Measurements from ENCODE around the gene NTMT1. TPM values are rescaled to one million over a fixed set of nuclear protein-coding genes. Genes with fewer than 3 reads are reported as not detected.

The NTMT1 gene
- total RNA-seq, 2 donors from 2014 or later = 39.3 to 51.9 TPM

GRCh38 chr9:129676975-129677374 is 51.0 kb downstream of the NTMT1 start:
- Mint-ChIP-seq H3K27me3 (ENCODE audit: low read depth) (peaks cover 10% of the 10 kb centered on the region), H3K27ac (no peak overlapping the region), H3K4me3 (no peak overlapping the region), H3K36me3 (ENCODE audit: insufficient read depth in 2 of 2) (no peaks in the 10 kb centered on the region), H3K4me1 (ENCODE audit: low read depth) (no peaks in the 10 kb centered on the region), H3K9me3 (no peaks in the 10 kb centered on the region)
- DNase-seq = no peak
- no peak for ATAC-seq (replicated peaks in 1 of 2)

DNA sequence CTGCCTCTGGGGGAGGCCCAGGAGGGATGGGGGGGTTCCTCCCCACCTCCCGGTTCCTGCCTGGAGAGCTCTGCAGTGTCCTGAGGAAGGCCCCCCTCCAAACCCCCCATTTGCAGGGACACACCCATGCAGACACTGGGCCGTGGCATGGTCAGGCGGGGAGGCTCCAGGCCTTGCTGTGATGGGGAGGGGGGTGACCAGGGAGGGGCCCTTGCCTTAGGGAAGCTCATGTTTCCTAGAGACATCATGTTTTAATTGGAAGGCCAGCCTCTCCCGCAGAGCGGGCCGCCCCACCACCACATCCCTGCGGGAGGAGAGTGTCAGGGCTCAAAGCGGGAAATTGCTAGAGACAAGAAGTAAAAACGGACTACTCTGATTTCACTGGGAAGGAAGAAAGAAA is 51.5 kb downstream of the NTMT1 start:
- H3K4me3 Mint-ChIP-seq = no peak overlapping the region
- H3K9me3 Mint-ChIP-seq = no peaks in the 10 kb centered on the region
- DNase-seq (no peak), ATAC-seq (replicated peaks in 1 of 2) (no peak)
- H3K4me1 Mint-ChIP-seq (ENCODE audit: low read depth) = no peaks in the 10 kb centered on the region
- peaks cover 10% of the 10 kb centered on the region for H3K27me3 Mint-ChIP-seq (ENCODE audit: low read depth)
- no peak overlapping the region for H3K27ac Mint-ChIP-seq
- no peaks in the 10 kb centered on the region for H3K36me3 Mint-ChIP-seq (ENCODE audit: insufficient read depth in 2 of 2)

GRCh38 chr9:129678844-129679243 is 52.9 kb downstream of the NTMT1 start:
- Mint-ChIP-seq H3K9me3 (no peaks in the 10 kb centered on the region), H3K27me3 (ENCODE audit: low read depth) (peaks cover 10% of the 10 kb centered on the region), H3K27ac (no peak overlapping the region), H3K36me3 (ENCODE audit: insufficient read depth in 2 of 2) (no peaks in the 10 kb centered on the region), H3K4me1 (ENCODE audit: low read depth) (no peaks in the 10 kb centered on the region), H3K4me3 (no peak overlapping the region)
- DNase-seq = no peak
- ATAC-seq (replicated peaks in 1 of 2) = no peak

- Mint-ChIP-seq H3K4me3 (no peak overlapping the region), H3K4me1 (ENCODE audit: low read depth) (no peaks in the 10 kb centered on the region), H3K36me3 (ENCODE audit: insufficient read depth in 2 of 2) (no peaks in the 10 kb centered on the region), H3K9me3 (no peaks in the 10 kb centered on the region), H3K27ac (no peak overlapping the region), H3K27me3 (ENCODE audit: low read depth) (peaks cover 10% of the 10 kb centered on the region)
- ATAC-seq (replicated peaks in 1 of 2) = no peak
- DNase-seq = no peak
These were observed 53.6 kb downstream of the NTMT1 start for GRCh38 chr9:129679537-129679936.

- no peak overlapping the region for H3K27ac Mint-ChIP-seq
- DNase-seq (no peak), ATAC-seq (replicated peaks in 1 of 2) (no peak)
- H3K9me3 Mint-ChIP-seq = no peaks in the 10 kb centered on the region
- no peak overlapping the region for H3K4me3 Mint-ChIP-seq
- H3K36me3 Mint-ChIP-seq (ENCODE audit: insufficient read depth in 2 of 2) = no peaks in the 10 kb centered on the region
- H3K4me1 Mint-ChIP-seq (ENCODE audit: low read depth) = no peaks in the 10 kb centered on the region
- peaks cover 10% of the 10 kb centered on the region for H3K27me3 Mint-ChIP-seq (ENCODE audit: low read depth)
These were observed 56.0 kb downstream of the NTMT1 start for GRCh38 chr9:129681924-129682323.

GRCh38 chr9:129682381-129682780 is 56.4 kb downstream of the NTMT1 start:
- ATAC-seq (replicated peaks in 1 of 2) = no peak
- peaks cover 10% of the 10 kb centered on the region for H3K27me3 Mint-ChIP-seq (ENCODE audit: low read depth)
- H3K4me3 Mint-ChIP-seq = no peak overlapping the region
- H3K27ac Mint-ChIP-seq = no peak overlapping the region
- no peaks in the 10 kb centered on the region for H3K4me1 Mint-ChIP-seq (ENCODE audit: low read depth)
- H3K9me3 Mint-ChIP-seq = no peaks in the 10 kb centered on the region
- no peak for DNase-seq
- no peaks in the 10 kb centered on the region for H3K36me3 Mint-ChIP-seq (ENCODE audit: insufficient read depth in 2 of 2)

GRCh38 chr9:129685220-129685932 is 59.4 kb downstream of the NTMT1 start:
- Mint-ChIP-seq H3K36me3 (ENCODE audit: insufficient read depth in 2 of 2) (no peaks in the 10 kb centered on the region), H3K9me3 (no peaks in the 10 kb centered on the region), H3K27me3 (ENCODE audit: low read depth) (no peaks in the 10 kb centered on the region), H3K27ac (no peak overlapping the region), H3K4me3 (no peak overlapping the region), H3K4me1 (ENCODE audit: low read depth) (no peaks in the 10 kb centered on the region)
- ATAC-seq (replicated peaks in 1 of 2) = no peak
- DNase-seq = no peak

Other genes starting within 250 kb of the NTMT1 start
- under 1 TPM in 1 of 2 donors, not detected in 1; 0.31 TPM for gene C9orf50, start 5.1 kb upstream of the NTMT1 start, total RNA-seq
- 10 to 100 TPM; 16.9 to 20.2 TPM for gene ASB6, start 16.0 kb downstream of the NTMT1 start, total RNA-seq
- gene PRRX2, start 39.5 kb downstream of the NTMT1 start, total RNA-seq = 1 to 10 TPM; 3.3 to 6.1 TPM
- gene PTGES, start 126.9 kb downstream of the NTMT1 start, total RNA-seq = under 1 TPM; 0.48 to 0.74 TPM
- 10 to 100 TPM; 19.9 to 32.0 TPM for gene TOR1B, start 177.0 kb downstream of the NTMT1 start, total RNA-seq
- 10 to 100 TPM; 47.0 to 49.3 TPM for gene TOR1A, start 198.0 kb downstream of the NTMT1 start, total RNA-seq
- gene C9orf78, start 209.1 kb downstream of the NTMT1 start, total RNA-seq = 10 to 100 TPM; 44.6 to 51.7 TPM
- gene USP20, start 209.3 kb downstream of the NTMT1 start, total RNA-seq = 10 to 100 TPM; 74.4 to 77.9 TPM